ENCODE data around the gene TSPEAR.
"Not testable (repeated sequence)": the region's sequence is repeated elsewhere in the genome, so short reads cannot be mapped to it uniquely, and the experiment has no call there.

TSPEAR gene

DNA sequence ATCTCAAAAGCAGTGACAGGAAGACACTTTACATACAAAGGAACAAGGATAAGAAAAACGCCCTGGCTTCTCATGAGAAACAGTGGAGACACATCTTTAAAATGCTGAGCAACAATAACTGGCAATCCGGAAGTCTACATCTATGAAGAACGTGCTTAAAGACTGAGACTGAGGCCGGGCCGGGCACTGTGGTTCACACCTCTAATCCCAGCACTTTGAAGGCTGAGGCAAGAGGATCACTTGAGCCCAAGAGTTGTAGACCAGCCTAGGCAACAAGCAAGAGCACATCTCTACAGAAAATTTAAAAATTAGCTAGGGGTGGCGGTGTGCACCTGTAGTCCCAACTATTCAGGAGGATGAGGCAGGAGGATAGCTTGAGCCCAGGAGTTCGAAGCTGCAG, 27.3 kb downstream of the TSPEAR start:
- no peak for DNase-seq (ENCODE audit: low spot score)

DNA sequence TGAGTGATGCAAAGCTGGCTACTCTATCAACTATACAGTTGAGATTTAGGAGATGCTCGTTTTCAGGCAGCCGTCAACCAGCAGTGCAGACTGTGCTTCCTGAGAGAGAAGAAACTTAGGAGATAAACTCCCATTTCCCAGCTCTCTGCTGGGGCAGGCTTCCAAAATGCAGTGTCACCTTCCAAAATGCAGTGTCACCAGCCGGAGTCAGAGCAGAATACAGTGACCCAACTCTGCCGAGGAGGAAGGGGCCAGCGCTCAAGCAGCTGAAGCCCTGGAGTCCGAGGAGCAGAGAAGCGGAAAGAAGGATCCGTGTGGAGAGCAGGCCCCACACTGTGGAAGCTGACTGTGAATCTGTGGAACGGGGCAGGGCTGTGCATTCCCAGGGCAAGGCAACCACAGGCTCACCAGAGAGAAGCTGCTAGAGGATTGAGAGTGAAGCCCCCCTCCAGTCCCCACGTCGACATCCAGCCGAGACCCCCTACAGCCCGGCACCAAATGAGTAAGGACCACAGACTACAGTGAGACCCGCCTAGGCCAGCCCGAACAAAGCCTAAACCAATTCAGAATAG, 28.7 kb downstream of the TSPEAR start:
- no peak for DNase-seq (ENCODE audit: low spot score)

DNA sequence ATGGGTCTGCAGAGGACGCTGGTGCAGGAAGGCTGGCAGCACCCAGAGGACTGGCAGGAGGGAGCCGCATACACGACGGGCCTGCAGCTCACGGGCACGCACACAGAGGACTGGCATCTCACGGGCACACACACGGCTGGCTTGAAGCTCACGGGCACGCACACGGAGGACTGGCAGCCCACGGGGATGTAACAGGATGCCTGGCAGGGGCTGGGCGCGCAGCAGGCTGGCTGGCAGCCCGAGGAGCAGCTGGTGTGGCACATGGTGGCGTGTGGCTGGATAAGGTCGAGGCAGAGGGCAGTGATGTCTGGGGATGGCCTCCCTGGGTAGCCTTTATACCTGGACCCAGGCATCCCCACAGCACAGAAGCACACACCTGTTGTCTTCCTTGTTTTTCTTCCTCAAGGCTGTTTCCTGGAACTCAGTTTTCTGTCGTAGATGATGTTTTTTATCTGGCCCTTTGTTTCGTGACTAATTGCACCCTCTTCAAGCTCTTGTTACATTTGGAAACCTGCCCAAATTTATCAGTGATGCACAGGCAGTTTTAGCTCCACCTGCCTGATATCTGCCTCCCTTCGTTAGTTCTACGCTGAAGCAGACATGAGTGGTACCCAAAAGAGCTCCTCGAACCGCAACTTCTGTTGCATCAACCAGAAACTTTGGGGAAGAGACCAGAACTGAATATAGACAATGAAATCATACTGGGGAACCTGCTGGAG, 29.4 kb downstream of the TSPEAR start, which contains the start of gene KRTAP12-1:
TSS of gene KRTAP12-1 (minus strand) at position 303 of the 719 bp plus-strand sequence. CDS start at position 263, 40 bp downstream.
- no peak for DNase-seq (ENCODE audit: low spot score)

DNA sequence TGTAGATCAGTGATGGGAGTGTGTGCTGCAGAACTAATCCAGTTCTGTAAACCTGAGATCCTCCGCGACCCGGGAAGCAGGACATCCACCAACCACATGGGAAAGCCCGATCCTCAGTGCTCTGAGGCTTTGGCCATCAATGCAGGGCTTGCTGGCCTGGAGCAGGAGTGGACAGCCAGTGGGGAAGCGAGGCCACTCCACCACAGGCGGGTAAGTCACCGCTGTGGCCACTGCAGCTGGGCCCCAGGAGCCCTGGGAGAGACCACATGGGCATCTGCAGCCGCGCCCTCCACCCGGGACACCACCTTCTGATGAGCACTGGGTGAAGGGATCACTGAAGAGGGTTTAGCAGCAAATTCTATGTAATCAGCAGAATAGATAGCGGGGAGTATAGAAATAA, 30.2 kb downstream of the TSPEAR start:
- no peak for DNase-seq (ENCODE audit: low spot score)

- no peak for DNase-seq (ENCODE audit: low spot score)
Observed at GRCh38 chr21:44677881-44678280, 33.5 kb downstream of the TSPEAR start.

DNA sequence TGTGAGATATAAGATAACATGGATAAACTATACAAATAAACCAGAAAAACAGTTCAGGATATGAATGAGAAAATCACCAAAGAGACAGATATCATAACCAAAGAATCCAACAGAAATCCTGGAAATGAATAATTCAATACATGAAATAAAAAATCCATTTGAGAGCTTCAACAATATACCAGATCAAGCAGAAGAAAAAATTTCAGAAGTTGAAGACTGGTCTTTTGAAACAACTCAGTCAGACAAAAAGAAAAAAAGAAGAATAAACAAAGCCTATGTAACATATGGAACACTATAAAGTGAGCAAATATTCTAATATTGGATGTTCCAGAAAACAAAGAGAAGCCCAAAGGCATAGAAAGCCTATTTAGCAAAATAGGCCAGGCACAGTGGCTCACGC, 39.5 kb downstream of the TSPEAR start:
- DNase-seq (ENCODE audit: low spot score), result no peak

DNA sequence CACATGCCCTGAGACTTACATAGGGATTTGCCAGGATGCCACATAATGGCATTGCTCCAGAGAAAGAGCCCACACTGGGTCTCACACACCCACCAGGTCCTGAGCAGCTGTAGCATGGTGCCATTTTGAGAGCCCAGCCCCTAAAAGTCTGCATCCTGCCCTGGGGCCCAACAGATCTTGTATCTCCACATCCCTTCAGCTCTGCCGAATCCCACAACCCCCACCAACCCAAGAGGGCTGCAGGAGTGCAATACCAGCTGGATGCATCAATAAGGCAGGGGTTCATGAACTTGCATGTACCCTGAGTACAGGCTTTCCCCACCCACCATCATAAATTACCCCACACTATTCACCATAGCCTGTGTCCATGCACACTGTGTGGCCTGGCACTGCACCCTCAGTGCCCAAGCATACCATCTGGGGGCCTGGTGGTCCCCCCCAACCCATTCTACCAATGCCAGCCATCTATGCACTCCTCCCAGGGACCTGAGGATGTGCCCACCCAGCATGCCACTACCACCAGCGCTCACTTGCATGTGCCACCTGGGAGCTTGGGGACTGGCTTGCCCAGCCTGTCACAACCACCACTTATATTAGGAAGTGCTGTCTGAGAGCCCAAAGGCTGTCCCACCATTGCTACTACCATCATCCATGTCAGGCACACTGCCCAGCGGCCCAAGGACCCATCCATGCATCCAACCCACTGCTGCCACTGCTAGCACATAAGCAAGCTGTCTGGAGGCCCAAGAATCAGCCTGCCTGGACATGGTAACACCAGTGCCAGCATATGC, 40.5 kb downstream of the TSPEAR start:
- no peak for DNase-seq (ENCODE audit: low spot score)

- no peak for DNase-seq (ENCODE audit: low spot score)
Observed at GRCh38 chr21:44667612-44668011, 43.8 kb downstream of the TSPEAR start.

GRCh38 chr21:44666401-44667320, 44.7 kb downstream of the TSPEAR start, which contains the start of gene KRTAP12-2:
TSS of gene KRTAP12-2 (minus strand) at chr21:44666927. CDS start at chr21:44666886, 41 bp downstream.
- no peak for DNase-seq (ENCODE audit: low spot score)

DNA sequence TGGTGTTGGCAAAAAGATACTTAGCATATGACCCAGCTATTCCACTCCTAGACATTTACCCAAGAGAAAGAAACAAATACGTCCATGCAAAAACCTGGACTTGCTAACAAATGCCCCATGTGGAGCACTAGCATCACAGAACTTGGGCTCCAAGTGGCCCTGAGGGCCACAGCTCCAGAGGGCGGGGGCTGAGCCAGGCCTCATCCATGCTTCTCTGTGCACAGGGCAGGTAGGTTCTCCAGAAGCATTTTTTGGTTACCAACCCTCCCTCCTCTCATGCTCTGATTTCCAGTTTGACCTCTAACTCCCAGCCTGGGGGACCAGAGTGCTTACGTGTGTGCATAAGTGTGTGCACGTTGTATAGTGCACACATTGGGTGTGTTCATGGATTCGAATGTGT, 46.7 kb downstream of the TSPEAR start:
- DNase-seq (ENCODE audit: low spot score), result no peak

GRCh38 chr21:44661567-44661966, 49.8 kb downstream of the TSPEAR start:
- DNase-seq (ENCODE audit: low spot score), result not testable (repeated sequence)

DNA sequence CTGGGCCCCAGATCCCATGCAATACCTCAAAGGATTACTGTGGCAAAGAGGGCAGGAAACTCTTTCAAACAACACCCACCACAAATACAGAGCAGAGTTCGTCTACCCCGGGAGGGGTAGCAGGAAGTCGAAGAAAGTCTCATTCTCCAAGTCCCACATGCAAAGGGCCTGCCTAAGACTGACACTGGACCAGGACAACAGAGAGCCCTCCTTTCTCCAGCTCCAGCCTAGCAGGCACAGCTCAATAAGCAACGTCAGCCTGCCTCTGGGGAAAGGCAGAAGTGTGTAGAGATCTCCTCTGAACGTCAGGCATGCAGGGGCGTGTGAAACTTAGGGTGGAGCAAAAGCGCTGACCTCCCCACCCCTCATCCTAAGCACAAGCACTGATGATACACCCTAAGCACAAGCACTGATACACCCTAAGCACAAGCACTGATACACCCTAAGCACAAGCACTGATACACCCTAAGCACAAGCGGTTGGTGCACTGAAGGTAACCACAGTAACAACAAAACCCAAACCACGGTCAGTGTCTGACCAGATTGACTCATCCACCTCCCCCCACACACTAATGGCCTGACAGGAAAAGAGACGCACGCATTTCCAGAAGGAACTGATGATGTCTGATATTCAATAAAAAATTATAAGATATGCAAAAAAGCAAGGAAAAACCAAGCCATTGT, 52.3 kb downstream of the TSPEAR start:
- DNase-seq (ENCODE audit: low spot score), result no peak

- DNase-seq (ENCODE audit: low spot score), result no peak
Observed at GRCh38 chr21:44658541-44658910, 52.8 kb downstream of the TSPEAR start.

DNA sequence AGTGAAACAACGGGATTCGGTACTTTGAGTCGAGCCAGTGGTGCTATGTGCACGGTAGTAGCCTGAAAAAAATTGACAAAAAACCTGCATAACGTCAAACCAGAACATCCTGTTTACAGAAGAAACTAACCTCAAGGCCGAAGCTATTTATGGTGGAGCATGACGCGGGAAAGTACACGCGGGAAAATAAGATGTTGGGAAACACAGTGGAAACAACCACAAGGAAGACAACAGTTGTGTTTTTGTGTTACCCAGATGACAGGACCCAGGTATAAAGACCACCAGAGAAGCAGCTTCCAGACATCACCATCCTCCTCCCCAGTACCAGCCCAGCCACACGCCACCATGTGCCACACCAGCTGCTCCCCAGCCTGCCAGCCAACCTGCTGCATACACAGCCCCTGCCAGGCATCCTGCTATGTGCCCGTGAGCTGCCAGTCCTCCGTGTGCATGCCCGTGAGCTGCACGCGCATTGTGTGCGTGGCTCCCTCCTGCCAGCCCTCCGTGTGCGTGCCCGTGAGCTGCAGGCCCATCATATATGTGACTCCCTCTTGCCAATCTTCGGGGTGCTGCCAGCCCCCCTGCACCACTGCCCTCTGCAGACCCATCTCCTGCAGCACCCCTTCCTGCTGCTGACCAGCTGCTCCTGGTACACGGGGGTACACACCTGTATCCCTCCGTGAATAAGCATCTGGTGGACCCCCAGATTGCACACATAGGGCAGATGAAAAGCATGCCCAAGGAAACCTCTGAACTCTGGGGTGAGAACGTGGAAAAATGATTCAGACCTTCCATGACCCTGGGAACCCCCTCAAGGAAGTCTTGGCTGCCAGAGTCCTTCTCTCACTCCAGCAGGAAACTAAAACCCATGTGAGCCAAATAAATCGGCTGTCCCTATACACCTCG, 53.5 kb downstream of the TSPEAR start, which contains the start of gene KRTAP12-3:
TSS of gene KRTAP12-3 (plus strand) at position 298 of the 906 bp plus-strand sequence. CDS start at position 346, 48 bp downstream.
- DNase-seq (ENCODE audit: low spot score), result no peak

DNA sequence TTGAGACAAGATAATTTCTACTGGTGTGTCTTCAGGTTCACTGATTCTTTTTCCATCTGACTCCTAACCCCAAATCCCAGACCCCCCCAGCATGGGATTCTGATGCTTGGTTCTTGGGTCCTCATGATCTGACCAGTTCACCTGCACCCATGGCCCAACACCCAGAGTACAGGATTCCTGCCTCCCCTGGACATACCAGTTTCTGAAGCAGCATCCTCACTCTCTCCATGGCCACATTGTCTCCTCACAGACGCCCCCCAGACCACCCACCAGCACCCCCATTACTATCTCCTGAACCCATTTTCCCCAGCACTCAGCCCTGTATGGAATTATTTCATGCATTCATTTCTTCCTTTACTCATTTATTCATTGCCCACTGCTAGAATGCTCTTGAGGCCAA, 54.5 kb downstream of the TSPEAR start:
- DNase-seq (ENCODE audit: low spot score), result no peak

DNA sequence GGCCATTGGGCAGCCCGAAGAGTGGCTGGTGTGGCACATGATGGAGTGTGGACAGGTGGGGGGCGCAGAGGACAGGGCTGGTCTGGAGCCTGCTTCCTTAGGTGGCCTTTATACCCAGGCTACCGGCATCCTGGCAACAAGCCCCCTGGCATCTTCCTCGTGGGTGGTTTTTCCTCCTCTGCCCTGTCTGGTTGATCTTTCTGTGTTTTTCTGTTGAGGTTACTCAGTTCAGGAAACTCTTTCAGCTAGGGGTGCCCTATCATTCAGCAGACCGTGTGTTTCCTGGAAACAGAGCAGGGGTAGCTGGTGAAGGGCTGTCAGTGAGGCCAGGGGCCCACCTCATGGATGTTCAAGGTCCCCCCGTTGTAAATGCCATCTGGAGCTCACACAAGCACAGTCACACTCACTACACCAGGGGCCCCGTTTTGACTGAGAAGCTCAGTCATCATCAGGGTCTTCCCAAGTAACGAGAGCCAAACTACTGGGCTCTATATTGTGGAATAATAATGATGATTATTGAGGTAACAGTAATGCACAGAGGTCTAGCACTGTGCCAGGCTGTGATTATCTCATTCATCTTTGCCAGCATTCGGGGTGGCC, 56.7 kb downstream of the TSPEAR start, which contains the start of gene KRTAP12-4:
TSS of gene KRTAP12-4 (minus strand) at position 84 of the 600 bp plus-strand sequence. CDS start at position 39, 45 bp downstream.
- DNase-seq (ENCODE audit: low spot score), result no peak

DNA sequence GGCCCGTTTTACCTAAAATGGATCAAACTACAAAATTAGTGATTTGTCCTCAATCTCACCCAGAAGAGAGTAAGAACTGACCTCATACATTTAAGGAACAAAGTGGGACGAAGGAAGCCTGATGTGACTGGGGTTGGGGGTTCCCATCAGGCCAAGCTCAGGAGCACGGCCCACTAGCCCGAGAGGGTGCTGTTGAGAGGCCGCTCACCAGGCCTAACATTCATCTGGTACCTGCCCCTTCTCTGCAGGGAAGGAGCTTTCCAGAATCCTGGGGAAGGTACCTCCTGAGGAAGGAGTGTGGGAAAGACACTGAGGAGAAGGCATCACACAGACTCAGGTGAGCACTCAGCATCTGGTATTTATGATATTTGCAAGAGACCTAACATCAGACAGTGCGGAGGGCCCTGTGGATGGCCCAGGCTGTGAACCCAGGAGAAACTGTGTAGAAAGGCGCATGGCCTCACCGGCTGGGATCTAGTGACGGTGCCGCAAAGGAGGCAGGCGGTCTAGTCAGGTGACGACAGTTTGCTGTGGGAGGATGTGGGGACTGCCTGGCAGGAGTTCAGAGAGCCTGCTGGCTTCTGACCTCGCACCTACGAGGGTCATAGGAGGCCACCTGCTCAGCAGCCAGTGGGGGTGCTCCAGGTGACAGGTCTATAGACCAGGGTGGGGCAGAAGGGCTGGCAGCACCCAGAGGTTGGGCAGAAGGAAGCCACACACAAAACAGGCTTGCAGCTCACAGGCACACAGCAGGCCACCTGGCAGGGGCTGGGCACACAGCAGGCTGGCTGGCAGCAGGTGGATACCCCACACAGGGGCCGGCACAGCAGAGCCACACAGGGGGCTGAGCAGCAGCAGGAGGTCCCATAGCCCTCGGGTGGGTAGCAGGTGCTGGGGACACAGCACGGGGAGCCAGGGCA, 57.5 kb downstream of the TSPEAR start:
- DNase-seq (ENCODE audit: low spot score), result no peak

DNA sequence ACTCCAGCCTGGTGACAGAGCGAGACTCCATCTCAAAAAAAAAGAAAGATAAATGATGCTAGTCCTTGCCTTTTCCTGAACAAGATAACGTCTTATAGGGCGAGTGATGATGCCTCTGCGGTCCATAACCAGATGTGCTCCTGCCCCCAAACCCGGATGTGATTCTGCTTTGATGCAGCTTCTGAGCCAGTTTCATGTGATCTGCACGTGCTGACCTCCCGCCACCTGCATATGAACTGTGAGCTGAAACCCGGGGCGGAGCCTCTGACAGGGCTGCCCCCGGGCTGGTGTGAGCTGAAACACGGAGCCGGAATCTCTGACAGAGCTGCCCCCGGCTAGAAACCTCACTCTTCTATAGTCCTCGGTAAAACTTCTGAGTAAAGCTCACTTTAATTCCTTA, 58.2 kb downstream of the TSPEAR start:
- no peak for DNase-seq (ENCODE audit: low spot score)
